GM12878 (cell line): Measurements from ENCODE around the gene IRF2BP1. TPM values are rescaled to one million over a fixed set of nuclear protein-coding genes. Genes with fewer than 3 reads are reported as not detected.

ENCODE experiments used
- ATAC-seq: fragments of 200-7000 bp; cut with Tn5 transposase; 3 replicates; pipeline ENCODE4 v1.9.1; 2020; ENCODE audit warnings: mild to moderate bottlenecking, moderate library complexity
- BruUV-seq: library from RNA; stranded (reverse); fragments of 400-500 nt; replicated peaks from 2 replicates; lab custom pipeline; 2021; lab: Mats Ljungman, UMichigan
- CTCF ChIA-PET: fragments of 300-600 bp; sonication (Branson Sonifier 250); formaldehyde crosslinking; extraction: SDS; loops from one replicate; lab custom pipeline; 2021; ENCODE audit warnings: inconsistent platforms; lab: Yijun Ruan, JAX
- POLR2A ChIA-PET: fragments of 350-600 bp; formaldehyde crosslinking; extraction: SDS; loops from one replicate; lab custom pipeline; 2021; ENCODE audit warnings: inconsistent platforms; lab: Charles Lee
- RAD21 ChIA-PET: fragments of 300-600 bp; sonication (Branson Sonifier 250); formaldehyde crosslinking; loops from one replicate; lab custom pipeline; 2023; ENCODE audit warnings: antibody characterized with exemption; ENCODE audit not compliant: unreplicated experiment; lab: Charles Lee
- SMC1A ChIA-PET: fragments of 300-600 bp; sonication (Branson Sonifier 250); formaldehyde crosslinking; loops from one replicate; lab custom pipeline; 2023; ENCODE audit not compliant: unreplicated experiment, uncharacterized antibody; lab: Charles Lee
- DNase-seq: peaks from one replicate; pipeline ENCODE4 v3.0.0-alpha.2; 2011; ENCODE audit warnings: low read depth, low spot score
- FAIRE-seq: peaks from 3 replicates; lab custom pipeline; 2011; peaks lifted over from hg19 to GRCh38; lab: Jason Lieb, UNC
- H2AFZ ChIP-seq: 2 replicates; pipeline ENCODE4 v1.6.0; 2011; ENCODE audit warnings: low read depth, low read length, control low read depth; ENCODE audit not compliant: control insufficient read depth
- H3K27ac ChIP-seq: 2 replicates; pipeline ENCODE4 v1.5.1; 2011; ENCODE audit warnings: control low read depth; ENCODE audit not compliant: control insufficient read depth, insufficient read depth
- H3K27me3 ChIP-seq, 2 experiments: replicated peaks in 1 of 2; 2 replicates each; pipeline versions ENCODE4 v1.6.0 to v1.6.1; 2011; ENCODE audit warnings: low read length in 1 of 2; ENCODE audit not compliant: control insufficient read depth in 2 of 2, insufficient read depth in 2 of 2
- H3K36me3 ChIP-seq, 2 experiments: 2 replicates each; pipeline ENCODE4 v1.5.1; 2011; ENCODE audit warnings: low read length in 1 of 2; ENCODE audit not compliant: control insufficient read depth in 2 of 2, insufficient read depth in 2 of 2
- H3K4me1 ChIP-seq: 2 replicates; pipeline ENCODE4 v1.6.1; 2011; ENCODE audit warnings: mild to moderate bottlenecking, low read length, moderate library complexity, mixed read lengths; ENCODE audit not compliant: control insufficient read depth, insufficient read depth
- H3K4me2 ChIP-seq: 2 replicates; pipeline ENCODE4 v1.6.0; 2011; ENCODE audit warnings: control low read depth; ENCODE audit not compliant: control insufficient read depth, insufficient read depth
- H3K4me3 ChIP-seq: fragments of 200-600 bp; sonication (generic); 2 replicates; pipeline ENCODE4 v1.5.1; 2016
- H3K79me2 ChIP-seq: 2 replicates; pipeline ENCODE4 v1.6.0; 2011; ENCODE audit warnings: low read length; ENCODE audit not compliant: control insufficient read depth, insufficient read depth
- H3K9ac ChIP-seq: 2 replicates; pipeline ENCODE4 v1.8.0; 2011; ENCODE audit warnings: low read length, control low read depth, mixed read lengths; ENCODE audit not compliant: control insufficient read depth, insufficient read depth
- H3K9me3 ChIP-seq: replicated peaks from 3 replicates; pipeline ENCODE4 v1.5.1; 2011; ENCODE audit warnings: mild to moderate bottlenecking, low read length; ENCODE audit not compliant: control insufficient read depth, insufficient read depth
- H4K20me1 ChIP-seq: 2 replicates; pipeline ENCODE4 v1.6.0; 2011; ENCODE audit not compliant: control insufficient read depth, insufficient read depth
- USF2 ChIP-seq: IDR thresholded peaks from 2 replicates; pipeline ENCODE4 v1.6.1; 2011; ENCODE audit warnings: low read depth, low read length, improper control_type of control experiment, borderline replicate concordance
- ZBTB40 ChIP-seq: fragments of 450-650 bp; IDR thresholded peaks from 2 replicates; pipeline ENCODE4 v1.6.1; 2016; ENCODE audit warnings: mild to moderate bottlenecking, moderate library complexity, borderline replicate concordance
- WGBS: methylation state at CpG from one replicate; pipeline ENCODE4 v1.1.6; 2016; ENCODE audit warnings: low lambda C conversion rate; ENCODE audit not compliant: insufficient replicate concordance, insufficient coverage; ENCODE audit errors: missing lambda C conversion rate; 5-methylcytosine and 5-hydroxymethylcytosine counted together
- in situ Hi-C: fragments of 300-500 bp; cut with MboI; formaldehyde crosslinking; loops from 9 replicates; pipeline ENCODE4 v1.14.3; 2018; ENCODE audit warnings: mixed read lengths
- intact Hi-C: fragments of 100-400 bp; cut with micrococcal nuclease; formaldehyde crosslinking; loops from one replicate; pipeline ENCODE4 v1.14.2; 2022; ENCODE audit not compliant: unreplicated experiment
- polyA plus RNA-seq, 11 experiments: library from polyadenylated mRNA; depleted of rRNA in 4 of 11; unstranded in 6 of 11; stranded (reverse) in 5 of 11; fragments of >200 nt; fragmentation: Nextera tagmentation in 4 of 11; fragmentation: Illumina TruSeq in 1 of 11; extraction: Ambion mirVana in 4 of 11; extraction: Trizol in 1 of 11; gene quantifications; 1 replicate in 1 of 11; 2 replicates in 10 of 11; pipeline versions ENCODE4 v1.2.1 to v1.2.3, GENCODE V29; 2011 to 2016; ENCODE audit warnings: inconsistent platforms in 2 of 11, missing spikeins in 2 of 11, low read depth in 1 of 11
- total RNA-seq, 4 experiments: library from RNA; depleted of rRNA in 3 of 4; stranded (reverse); fragments of >200 nt in 3 of 4; fragmentation: Illumina TruSeq in 1 of 4; extraction: Trizol in 1 of 4; gene quantifications; 2 replicates each; pipeline versions ENCODE4 v1.2.1 to v1.2.3, GENCODE V29; 2013 to 2021

Gene IRF2BP1
- total and polyA plus RNA-seq, 10 of the 15 experiments (the other 5 are each of a cell fraction or from before 2014, with no cell fraction given), result 0.31 to 24.4 (median 4.4) TPM

- H4K20me1 ChIP-seq, result no peaks in the 10 kb centered on the region
- ChIA-PET CTCF (interaction anchor here (3.4 to 9.2 kb wide), 2 partner anchors 22 to 41 kb away, joined by 28 to 194 read pairs; partner anchors contain the start of genes IRF2BP1 and MYPOP), SMC1A (interaction anchor here (1.2 to 10.0 kb wide), 2 partner anchors 19 to 92 kb away, joined by 4 to 98 read pairs; no protein-coding TSS in a partner anchor), RAD21 (interaction anchor here (1.3 to 5.2 kb wide), 5 partner anchors 20 to 134 kb away, joined by 5 to 159 read pairs (median 14); partner anchors contain the start of genes CCDC61, IRF2BP1 and SIX5), POLR2A (interaction anchor here (0.5 to 8.2 kb wide), 4 partner anchors 20 to 939 kb away, joined by 4 to 178 read pairs (median 10); partner anchors contain the start of genes CCDC61, IRF2BP1 and SIX5)
- peak overlapping the region; percentile 97 for H3K4me3 ChIP-seq
- intact Hi-C loops (no loop called here), in situ Hi-C loops (no loop called here)
- H2AFZ ChIP-seq, result peak overlapping the region; percentile 69
- under 1% methylated on average over 11 of the region's 11 CpGs for WGBS
- peaks cover 0 to 4% of the 10 kb centered on the region in 2 experiments; a peak in 1 of 4 replicates for H3K36me3 ChIP-seq
- peak overlapping the region; percentile 92 for H3K4me2 ChIP-seq
- peaks cover 5% of the 10 kb centered on the region for H3K4me1 ChIP-seq
- no peak; the same call in 1 of the 2 replicates for TF ChIP-seq USF2
- TF ChIP-seq ZBTB40, result peak; percentile 12; the same call in 1 of the 2 replicates
- BruUV-seq, result no TSS peak
- H3K27me3 ChIP-seq, result peaks cover 0 to 6% of the 10 kb centered on the region in 2 experiments; a peak in 2 of 4 replicates
- H3K27ac ChIP-seq, result peak overlapping the region; percentile 93
- peaks cover 29% of the 10 kb centered on the region for H3K79me2 ChIP-seq
- peak overlapping the region; percentile 87 for H3K9ac ChIP-seq
- no peaks in the 10 kb centered on the region for H3K9me3 ChIP-seq
- ATAC-seq, result no peak
- no peak for FAIRE-seq
- no peak for DNase-seq
Measured at GRCh38 chr19:45862271-45862563, 23.7 kb downstream of the IRF2BP1 start.
